Measurements from ENCODE around the gene GADL1.

GADL1 gene

DNA sequence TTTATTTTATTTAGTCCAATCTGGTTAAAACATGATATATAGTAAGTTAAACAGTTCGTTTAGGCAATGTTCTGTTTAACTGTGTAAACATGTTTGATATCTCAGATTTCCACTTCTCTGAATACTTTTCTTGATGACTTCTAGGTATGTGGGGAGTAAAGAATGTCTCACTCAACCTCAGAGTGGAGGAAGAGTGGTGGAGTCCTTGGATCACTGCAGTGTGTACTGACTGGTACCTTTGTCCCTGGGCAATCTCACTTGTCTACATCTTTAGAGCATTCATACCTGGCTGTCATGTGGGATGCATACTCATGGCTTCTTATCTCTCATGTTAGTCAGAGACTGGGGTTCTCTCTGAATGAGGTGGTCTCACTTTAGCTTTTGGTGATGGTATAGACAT, 15.6 kb downstream of the GADL1 start:
- in situ Hi-C loops (cut with MboI; ENCODE audit: low sequenced_read_pairs) = no loop called here

DNA sequence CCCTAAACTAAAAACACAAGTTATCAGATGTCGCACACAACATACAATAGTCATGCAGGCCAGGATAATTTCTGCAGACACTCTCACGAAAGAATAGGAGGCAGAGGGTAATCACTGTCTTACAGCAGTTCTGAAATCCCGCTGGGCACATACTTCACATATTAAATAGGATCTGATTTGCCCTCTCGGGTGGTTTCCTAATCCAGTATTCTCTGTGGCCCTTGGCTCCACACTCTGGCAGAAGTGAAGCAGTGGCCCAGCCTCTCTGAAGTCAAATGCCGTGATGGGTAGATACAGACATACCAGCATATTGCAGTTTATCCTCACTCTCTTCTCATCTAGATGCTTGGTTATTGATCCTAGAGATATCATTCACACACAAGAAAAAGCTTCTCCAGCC, 19.0 kb downstream of the GADL1 start:
- in situ Hi-C loops (cut with MboI; ENCODE audit: low sequenced_read_pairs) = no loop called here

DNA sequence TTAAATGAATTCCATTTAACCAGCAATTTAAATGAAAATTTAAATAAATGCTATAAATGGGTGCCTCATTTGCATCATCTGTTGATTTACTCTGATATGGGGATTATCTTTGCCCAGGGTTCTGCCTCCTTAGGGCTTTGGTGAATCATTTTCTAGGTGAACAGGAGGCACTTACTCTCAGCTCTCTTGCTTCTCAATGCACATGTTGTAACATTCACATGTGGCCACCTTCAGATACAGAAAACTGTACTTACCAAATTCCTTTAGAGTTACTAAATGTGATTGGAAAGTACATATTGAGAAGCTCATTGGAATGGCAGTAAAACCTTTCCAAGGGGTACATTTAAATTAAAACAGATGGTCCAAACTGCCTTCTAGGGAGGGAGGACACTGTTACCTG, 20.8 kb downstream of the GADL1 start:
- in situ Hi-C loops (cut with MboI; ENCODE audit: low sequenced_read_pairs) = no loop called here

DNA sequence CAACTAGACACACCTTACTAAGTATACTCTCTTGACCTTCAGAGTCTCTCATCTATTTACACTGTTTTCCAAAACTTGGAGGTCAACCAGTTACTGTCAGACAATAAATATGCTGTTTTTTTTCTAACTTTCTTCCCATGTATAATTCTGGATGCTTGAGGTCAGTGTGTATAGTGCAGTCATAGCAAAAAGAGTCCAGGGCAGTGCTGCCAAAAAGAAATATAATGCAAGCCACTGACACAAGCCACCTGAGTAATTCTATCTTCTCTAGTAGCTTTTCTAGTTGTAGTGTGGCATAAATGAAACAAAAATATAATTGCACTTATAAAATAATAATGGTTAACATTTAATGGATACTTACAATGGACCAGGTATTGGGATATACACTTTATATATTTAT, 21.6 kb downstream of the GADL1 start:
- in situ Hi-C loops (cut with MboI; ENCODE audit: low sequenced_read_pairs) = no loop called here

DNA sequence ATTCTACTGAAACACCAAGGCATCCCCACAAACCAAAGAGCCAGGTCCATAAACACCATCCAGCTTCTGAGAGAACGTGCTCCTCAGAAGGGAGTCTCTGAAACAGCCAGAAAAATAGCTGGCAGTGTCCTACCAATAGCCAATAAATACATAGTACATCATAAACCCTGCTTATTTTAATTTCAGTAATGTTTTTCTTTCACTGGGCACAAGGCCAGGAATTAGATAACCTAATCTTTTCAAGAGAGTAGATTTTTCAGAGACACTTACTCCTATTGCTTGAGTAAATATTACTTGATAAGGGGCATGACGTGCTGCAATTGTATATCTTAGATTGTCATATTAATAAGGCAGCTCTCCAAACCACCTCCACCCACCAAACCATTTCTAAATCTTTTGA, 22.7 kb downstream of the GADL1 start:
- in situ Hi-C loops (cut with MboI; ENCODE audit: low sequenced_read_pairs) = no loop called here

DNA sequence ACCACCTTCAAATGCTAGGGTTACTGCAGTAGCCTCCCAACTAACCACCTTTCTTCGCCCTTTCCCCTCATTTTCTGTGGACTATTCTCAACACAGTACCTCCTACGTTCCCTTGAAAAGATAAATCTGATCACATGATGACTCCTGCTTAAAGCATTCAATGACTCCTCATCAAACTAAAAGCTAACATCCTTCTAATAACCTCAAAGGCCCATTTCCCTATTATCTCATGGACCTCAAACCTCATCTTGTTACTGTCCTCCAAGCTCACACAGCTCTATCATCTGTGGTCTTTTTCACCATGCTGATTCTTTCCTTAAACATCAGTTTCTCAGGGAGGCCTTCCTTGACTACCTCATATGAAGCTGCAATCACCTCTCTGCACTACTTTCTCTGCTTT, 29.6 kb downstream of the GADL1 start:
- in situ Hi-C loops (cut with MboI; ENCODE audit: low sequenced_read_pairs) = no loop called here

DNA sequence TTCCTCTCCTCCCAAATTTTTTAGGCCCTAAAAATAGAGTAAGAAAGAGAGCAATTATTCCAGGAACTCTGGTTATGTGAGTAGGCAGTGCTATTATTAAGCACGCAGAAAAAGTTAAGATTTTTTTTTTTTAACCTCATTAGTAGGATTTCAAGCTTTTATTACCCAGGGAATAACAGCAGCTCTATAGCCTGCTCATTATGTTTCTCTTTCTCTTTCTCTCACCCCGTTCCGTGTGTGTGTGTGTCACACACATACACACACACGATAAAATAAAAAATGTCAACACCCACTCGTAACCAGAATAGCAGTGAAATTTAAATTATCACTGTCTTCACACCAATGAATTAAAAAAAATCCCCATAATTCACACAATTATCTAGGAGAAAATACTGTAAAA, 30.3 kb downstream of the GADL1 start:
- in situ Hi-C loops (cut with MboI; ENCODE audit: low sequenced_read_pairs) = no loop called here

DNA sequence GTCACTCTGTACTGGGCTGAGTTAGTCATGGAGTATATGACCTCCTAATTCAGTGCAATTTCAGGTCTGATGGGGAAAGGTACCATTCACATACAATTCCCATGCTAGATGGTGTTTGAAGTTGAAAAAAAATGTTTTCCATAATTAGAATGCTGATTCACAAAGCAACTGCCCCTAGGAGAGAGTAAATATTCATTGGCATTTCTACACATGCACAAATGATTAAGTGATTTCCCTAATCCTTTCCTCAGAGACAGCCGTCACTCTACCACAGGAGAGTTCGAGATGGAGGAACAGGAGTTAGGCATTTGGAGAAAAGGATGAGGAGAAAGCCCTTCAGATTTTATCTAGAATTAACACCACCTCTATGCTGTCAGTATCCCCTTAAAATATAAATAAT, 32.5 kb downstream of the GADL1 start:
- in situ Hi-C loops (cut with MboI; ENCODE audit: low sequenced_read_pairs) = no loop called here

DNA sequence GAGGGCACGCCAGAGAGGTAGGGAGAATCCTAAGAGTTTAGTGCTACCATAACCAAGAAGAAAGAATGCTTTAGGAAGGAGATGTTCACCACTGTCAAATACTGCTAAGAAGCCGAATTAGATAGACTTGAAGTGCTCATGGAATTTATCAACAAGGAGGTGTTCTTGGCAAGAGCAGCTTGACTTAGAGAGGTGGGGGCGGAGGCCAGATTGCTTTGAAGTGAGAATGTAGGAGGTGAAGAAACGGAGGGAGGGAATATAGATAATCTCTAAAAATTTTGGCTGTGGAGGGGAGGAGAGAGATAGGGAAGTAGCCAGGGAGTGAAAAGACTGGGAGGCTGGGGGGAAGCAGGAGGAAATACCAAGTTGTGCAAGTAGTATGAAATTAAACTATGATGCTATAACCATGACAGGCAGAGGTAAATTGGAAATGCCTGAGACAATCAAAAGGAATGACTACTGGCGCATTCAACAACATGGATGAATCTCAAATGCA, 35.5 kb downstream of the GADL1 start:
- in situ Hi-C loops (cut with MboI; ENCODE audit: low sequenced_read_pairs) = no loop called here

DNA sequence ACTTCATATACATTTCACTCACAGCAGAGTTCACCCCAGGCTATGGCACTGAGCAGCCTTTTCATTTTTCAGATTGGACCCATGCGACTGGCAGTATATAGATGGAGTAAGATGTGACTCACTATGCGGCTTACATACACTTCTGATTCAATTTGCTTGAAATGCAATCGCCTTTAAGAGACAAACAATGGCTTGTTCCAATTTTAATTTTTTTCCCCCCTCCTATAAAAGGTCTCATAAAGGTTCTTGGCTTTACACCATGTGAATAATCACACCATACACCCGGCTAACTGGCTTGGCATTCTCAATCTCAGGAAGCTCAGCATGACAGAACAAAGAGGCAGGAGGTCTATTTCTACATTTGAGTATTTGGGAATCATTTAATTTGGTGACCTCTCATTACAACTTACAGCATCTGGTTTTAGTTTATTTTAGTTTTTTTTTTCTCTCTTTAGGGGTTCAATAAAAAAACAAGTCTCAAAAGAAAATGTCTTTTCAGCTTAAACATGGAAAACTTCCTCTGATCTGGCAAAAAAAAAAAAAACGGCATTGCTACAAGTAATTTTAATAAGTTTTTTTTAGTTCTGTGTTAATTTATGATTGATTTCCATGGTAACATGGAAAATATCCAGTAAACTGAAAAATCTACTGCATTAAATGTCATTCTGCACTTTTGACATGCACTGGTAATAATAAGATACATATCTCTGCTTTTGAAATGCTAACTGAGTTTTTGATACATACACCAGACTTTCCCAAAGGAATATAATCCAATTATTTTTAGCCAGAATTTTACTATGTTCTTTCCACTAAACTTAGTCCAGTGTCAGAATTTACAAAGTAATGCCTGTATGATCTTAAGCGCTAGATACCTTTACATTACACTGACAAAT, 38.8 kb downstream of the GADL1 start:
- in situ Hi-C loops (cut with MboI; ENCODE audit: low sequenced_read_pairs) = no loop called here

DNA sequence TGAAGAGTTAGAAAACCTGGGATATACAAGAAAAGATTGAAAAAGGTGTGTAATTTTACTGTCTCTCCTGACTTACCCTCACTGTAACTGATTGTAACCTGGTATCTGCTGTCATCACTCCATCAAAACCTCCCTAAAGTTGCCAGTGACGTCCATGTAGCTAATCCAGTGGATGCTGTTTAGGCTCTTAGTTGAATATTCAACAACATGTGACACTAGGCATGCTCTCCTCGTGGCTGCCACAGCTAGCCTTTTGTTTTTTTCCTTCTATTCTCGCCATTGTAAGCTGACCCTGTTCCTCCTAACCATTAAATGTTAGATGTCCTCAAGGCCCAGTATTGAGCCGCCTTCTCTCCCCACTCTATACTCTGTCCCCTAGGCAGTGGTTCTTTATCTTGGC, 41.6 kb downstream of the GADL1 start:
- in situ Hi-C loops (cut with MboI; ENCODE audit: low sequenced_read_pairs) = no loop called here

DNA sequence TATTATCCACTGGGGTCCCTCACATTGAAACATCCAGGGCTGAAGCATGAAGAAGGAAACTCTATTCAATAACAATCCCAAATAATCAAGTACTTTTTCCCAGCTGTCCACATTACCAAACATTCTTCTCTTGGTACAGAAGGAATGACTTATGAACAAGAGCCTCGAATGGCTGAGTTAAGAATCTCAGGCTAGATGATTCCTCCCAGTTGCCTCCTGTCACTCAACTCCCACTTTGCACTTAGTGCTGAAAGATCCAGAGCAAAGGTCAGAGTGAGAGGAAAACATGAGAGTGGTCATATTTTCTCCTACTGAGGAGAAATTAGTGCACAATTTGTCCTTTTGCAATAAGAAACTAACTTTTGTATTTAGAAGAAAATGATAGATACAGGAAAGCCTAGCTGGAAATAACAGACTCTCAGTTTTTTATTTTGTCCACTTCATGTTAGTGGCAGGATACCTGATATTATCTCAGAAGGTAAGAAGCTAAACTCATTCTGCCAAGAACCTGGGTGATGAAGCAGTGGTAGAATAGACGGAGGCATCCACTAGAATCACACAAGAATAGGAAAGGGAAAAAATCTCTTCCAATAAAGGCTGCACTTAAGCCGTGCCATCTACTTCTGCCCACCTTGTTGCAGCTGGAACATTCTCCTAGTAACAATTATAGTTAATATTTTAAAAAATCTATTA, 46.2 kb downstream of the GADL1 start:
- in situ Hi-C loops (cut with MboI; ENCODE audit: low sequenced_read_pairs) = no loop called here

DNA sequence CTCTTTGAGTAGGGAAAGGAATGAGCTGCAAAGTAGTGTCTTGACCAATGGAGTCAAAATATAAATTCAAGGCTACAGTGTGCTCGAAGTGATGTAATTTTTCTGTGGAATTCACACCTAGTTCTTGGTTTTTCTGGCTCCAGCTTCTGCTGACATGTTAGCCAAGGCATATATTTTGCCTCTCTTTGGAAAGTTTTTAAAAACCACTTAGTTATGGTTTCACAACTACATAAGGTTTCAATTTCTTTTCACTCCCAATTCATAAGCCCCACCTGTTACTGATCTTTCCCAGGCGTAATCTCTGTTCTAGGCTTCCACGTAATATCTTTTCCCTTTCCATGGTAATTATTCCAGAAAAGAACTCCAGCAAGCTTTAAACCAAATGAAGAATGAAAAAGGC, 46.9 kb downstream of the GADL1 start:
- in situ Hi-C loops (cut with MboI; ENCODE audit: low sequenced_read_pairs) = no loop called here

DNA sequence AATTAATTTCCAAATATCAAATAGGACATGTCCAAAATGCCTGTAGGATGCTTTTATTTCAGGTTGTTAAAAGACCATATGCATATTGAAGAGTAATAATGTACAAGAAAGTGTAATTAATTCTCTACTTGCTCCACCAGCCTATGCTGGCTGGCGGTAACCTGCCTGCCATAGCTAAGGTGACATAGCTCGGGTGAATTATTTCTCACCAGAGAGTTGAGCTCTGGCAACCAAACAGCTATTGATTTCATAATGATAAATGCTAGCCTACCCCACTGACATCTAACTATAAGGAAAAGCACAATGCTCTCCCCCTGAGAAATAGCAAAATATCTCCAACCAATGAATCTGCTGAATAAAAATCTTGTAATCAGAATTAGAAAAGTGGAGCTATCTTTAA, 48.9 kb downstream of the GADL1 start:
- in situ Hi-C loops (cut with MboI; ENCODE audit: low sequenced_read_pairs) = no loop called here

DNA sequence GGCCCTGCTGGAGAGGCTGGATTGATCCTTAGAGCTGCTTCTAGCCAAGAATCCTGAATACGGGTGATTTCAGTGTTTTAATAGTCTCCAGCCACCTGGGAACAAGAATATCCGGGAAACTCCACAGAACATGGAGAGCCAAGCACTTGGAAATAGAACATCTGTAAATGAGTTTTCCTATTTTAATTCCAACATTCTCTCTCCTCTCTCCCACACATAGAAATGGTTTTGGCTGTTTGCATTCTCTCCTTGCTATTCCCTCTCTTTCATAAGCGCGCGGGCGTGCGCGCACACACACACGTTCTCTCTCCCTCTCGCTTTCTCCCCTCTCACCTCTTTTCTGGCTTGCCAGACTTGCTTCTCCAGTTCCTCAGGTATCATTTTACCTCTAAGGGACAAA, 50.6 kb downstream of the GADL1 start:
- in situ Hi-C loops (cut with MboI; ENCODE audit: low sequenced_read_pairs) = no loop called here

DNA sequence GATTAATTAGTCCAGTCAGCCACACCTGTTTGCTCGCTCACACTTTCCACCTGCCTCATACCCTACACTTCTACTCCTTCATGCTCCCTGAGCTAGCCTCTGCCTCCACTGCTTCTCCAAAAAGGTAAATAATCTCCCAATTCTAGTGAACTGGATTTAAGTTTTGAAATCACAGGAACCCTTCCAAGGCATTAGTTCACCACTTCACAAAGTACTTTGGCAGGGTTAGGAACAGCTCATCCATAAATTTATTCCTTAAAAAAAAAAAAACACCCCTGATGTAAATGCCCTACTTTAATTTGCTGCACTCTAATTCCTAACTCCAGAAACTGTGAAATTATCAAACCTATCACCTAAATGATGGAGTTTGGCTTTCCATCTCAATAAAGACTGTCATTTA, 58.3 kb downstream of the GADL1 start:
- in situ Hi-C loops (cut with MboI; ENCODE audit: low sequenced_read_pairs) = no loop called here

DNA sequence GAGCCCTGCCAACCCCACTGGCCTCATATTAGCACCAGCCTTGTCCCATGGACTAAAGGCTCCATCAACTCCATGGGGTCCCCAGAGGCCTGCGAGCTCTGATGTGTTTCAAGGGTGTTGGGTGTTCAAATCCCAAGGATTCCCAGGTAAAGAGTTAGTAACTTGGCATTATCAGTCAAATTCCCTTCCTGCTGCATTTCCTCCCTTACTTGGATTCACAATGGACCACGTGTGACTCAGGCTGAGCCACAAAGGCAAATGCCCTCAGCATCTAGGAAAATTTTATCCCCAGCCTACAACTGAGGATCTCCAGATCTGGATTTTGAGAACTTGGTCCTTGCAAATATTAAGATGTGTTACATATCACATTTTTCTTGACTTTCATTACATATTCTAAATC, 58.8 kb downstream of the GADL1 start:
- in situ Hi-C loops (cut with MboI; ENCODE audit: low sequenced_read_pairs) = no loop called here

DNA sequence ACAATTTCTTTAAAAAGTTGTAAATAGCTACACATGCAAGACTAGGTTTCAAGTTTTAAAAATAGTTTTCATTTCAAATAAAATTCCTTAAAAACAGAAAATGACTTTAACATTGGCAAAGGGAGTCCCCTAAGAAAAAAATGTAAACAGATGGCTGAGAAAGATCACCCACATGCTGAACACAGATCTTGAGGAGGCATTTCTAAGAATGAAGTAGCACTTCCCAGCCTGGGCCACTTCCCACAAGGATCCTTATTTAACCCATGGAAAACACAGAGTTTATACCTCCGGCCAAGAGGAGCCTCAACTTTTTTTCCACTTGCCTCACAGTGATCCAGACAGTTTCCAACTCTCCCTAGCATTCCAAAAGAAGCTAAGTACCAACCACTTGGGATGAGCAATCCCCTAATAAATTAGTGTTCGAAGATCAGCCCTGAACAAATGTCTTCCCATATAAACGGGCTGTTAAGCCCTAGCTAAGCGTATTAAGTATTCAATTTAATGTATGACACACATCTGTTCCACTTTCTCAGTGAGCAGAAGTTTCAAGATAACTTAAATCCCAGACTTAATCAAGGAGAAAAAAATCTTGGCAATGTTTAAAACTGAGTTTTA, 61.4 kb downstream of the GADL1 start:
- in situ Hi-C loops (cut with MboI; ENCODE audit: low sequenced_read_pairs) = no loop called here

DNA sequence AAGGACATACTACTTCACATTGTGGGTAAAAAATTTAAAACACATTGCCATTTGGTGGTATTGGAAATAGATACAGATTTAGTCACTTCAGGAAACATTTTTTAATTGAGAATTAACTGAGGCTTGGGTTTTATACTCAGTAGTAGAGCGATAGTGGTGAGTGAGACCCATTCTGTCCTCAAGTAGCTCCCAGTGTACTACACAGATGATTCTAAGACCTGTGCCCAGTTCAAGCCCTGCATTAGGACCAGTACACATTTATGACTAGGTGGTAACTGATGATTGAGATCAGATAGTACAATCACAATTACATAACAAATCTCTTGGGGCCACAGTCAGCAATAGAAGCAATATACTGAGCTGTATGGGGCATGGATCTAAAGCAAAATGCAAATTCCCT, 67.4 kb downstream of the GADL1 start:
- in situ Hi-C loops (cut with MboI; ENCODE audit: low sequenced_read_pairs) = no loop called here

DNA sequence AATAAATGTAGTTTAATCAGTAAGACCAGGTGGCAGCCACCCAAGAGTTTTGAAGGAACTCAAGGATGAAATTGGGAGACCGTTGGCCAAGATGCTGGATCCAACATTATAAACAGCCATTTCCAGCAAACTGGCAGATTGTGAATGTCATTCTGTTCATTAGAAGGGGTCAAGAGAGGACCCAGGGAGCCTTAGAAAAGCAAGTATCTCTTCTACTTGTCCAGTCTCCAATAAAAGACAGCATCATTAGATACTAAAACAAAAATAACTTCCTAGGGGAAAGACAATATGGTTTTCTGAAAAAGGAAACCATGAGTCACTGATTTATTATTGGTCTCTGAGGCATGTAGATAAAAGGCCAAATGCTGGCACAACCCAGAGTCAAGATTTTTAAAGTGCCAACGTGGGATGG, 67.9 kb downstream of the GADL1 start:
- in situ Hi-C loops (cut with MboI; ENCODE audit: low sequenced_read_pairs) = no loop called here

DNA sequence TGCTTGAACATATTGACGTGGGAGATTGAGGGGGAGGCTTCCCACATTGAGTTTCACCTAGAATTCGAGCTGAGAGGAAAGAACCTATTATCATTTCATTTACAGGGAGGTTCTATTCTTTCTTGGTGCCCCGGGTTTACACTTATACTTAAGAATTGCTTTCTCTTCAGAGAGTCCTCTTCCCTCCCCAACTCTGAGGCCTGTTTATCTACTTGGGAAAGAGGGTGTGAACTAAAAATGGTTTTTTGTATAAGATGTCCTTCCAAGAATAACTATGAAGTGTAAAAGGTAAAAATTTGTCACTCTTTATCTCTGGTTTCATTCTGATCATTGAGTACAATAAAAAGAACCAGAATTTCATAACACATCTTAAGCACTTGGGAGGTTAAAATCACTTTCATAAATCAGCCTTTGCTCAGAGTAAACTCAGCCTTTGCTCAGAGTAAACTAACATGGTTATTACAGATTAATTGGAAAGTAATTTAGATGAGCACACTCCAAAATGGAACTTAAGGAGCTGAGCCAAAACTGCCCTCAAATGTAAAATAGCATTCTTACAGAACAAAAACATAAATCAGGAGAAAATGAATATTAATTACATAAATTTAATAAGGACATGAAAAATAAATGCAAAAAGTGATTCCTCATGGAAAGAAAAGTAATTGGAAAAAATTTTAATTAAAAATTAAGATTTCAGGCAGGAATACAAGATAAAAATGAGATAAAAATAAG, 75.2 kb downstream of the GADL1 start:
- in situ Hi-C loops (cut with MboI; ENCODE audit: low sequenced_read_pairs) = no loop called here

All from hTERT RPE-1 (cell line).